Activated CD8-positive, alpha-beta T cell treated with anti-CD3 and anti-CD28 coated beads, Interleukin-2, amount 10 ng/mL, durations not matched to agents 7 days and 5 days (primary cell): Measurements from ENCODE around the gene FOXO3. TPM values are rescaled to one million over a fixed set of nuclear protein-coding genes. Genes with fewer than 3 reads are reported as not detected.
"Not testable (repeated sequence)": the region's sequence is repeated elsewhere in the genome, so short reads cannot be mapped to it uniquely, and the experiment has no call there.

ENCODE experiments used
- ATAC-seq: fragments of 150-1000 bp; cut with Tn5 transposase; one replicate; pipeline ENCODE4 v1.10.0; 2021; ENCODE audit warnings: moderate library complexity
- CTCF ChIA-PET: fragments of 350-600 bp; sonication (Branson Sonifier 250); formaldehyde crosslinking; loops from one replicate; lab custom pipeline; 2021; ENCODE audit warnings: antibody characterized with exemption; lab: Charles Lee
- POLR2A ChIA-PET: fragments of 350-600 bp; sonication (Branson Sonifier 250); formaldehyde crosslinking; loops from one replicate; lab custom pipeline; 2021; ENCODE audit warnings: antibody characterized with exemption; lab: Charles Lee
- DNase-seq: peaks from one replicate; pipeline ENCODE4 v3.0.0-alpha.2; 2020
- H3K27ac Mint-ChIP-seq: one replicate; pipeline ENCODE4 v1.8.0; 2021; ENCODE audit warnings: mild to moderate bottlenecking, mixed read lengths
- H3K27me3 Mint-ChIP-seq: one replicate; pipeline ENCODE4 v1.8.0; 2021; ENCODE audit warnings: low read depth, mixed read lengths
- H3K36me3 Mint-ChIP-seq: one replicate; pipeline ENCODE4 v1.8.0; 2021; ENCODE audit warnings: low read depth, mixed read lengths
- H3K4me1 Mint-ChIP-seq: one replicate; pipeline ENCODE4 v1.8.0; 2021; ENCODE audit warnings: low read depth, mixed read lengths
- H3K4me3 Mint-ChIP-seq: one replicate; pipeline ENCODE4 v1.8.0; 2021; ENCODE audit warnings: mild to moderate bottlenecking, mixed read lengths
- H3K9me3 Mint-ChIP-seq: one replicate; pipeline ENCODE4 v1.8.0; 2022; ENCODE audit warnings: mixed read lengths; ENCODE audit not compliant: insufficient read depth
- total RNA-seq, 2 experiments: library from RNA; stranded (reverse); gene quantifications; one replicate each; pipeline ENCODE4 v1.2.3, GENCODE V29; 2021

FOXO3 gene
- 10 to 100 TPM; 12.2 to 12.3 TPM for total RNA-seq

- Mint-ChIP-seq H3K27ac (peak within 1 kb of the TSS; percentile 76), H3K9me3 (no peaks in the 10 kb centered on the region), H3K4me3 (peak within 1 kb of the TSS; percentile 84), H3K36me3 (peaks cover 20% of the 10 kb centered on the region), H3K27me3 (peaks cover 5% of the 10 kb centered on the region), H3K4me1 (peaks cover 49% of the 10 kb centered on the region)
- DNase-seq (peak; percentile 56), ATAC-seq (peak; percentile 8)
- POLR2A ChIA-PET = interaction anchor here (0.7 to 1.4 kb wide), 2 partner anchors 175 to 313 kb away, joined by 3 read pairs; no protein-coding TSS in a partner anchor
- CTCF ChIA-PET = interaction anchor here (1.0 kb wide), 1 partner anchor 143 kb away, joined by 3 read pairs; no protein-coding TSS in a partner anchor
Observed at GRCh38 chr6:108560463-108561308, at the start of gene FOXO3. TSS of gene FOXO3 (plus strand) at chr6:108560917. CDS start at chr6:108561209, 292 bp downstream.

GRCh38 chr6:108518714-108519576 lies 41.8 kb upstream of the FOXO3 start:
- H3K9me3 Mint-ChIP-seq = no peaks in the 10 kb centered on the region
- H3K4me3 Mint-ChIP-seq = no peak overlapping the region
- H3K27ac Mint-ChIP-seq = no peak overlapping the region
- POLR2A ChIA-PET = no interaction called here
- peaks cover under 1% of the 10 kb centered on the region for H3K36me3 Mint-ChIP-seq
- peaks cover 2% of the 10 kb centered on the region for H3K27me3 Mint-ChIP-seq
- ATAC-seq (no peak), DNase-seq (peak; percentile 37)
- CTCF ChIA-PET = interaction anchor here (1.0 kb wide), 1 partner anchor 27 kb away, joined by 3 read pairs; no protein-coding TSS in a partner anchor
- no peaks in the 10 kb centered on the region for H3K4me1 Mint-ChIP-seq

GRCh38 chr6:108521616-108522107 lies 39.1 kb upstream of the FOXO3 start:
- ATAC-seq (no peak), DNase-seq (no peak)
- Mint-ChIP-seq H3K4me1 (no peaks in the 10 kb centered on the region), H3K36me3 (no peaks in the 10 kb centered on the region), H3K27me3 (no peaks in the 10 kb centered on the region), H3K4me3 (no peak overlapping the region), H3K27ac (no peak overlapping the region), H3K9me3 (no peaks in the 10 kb centered on the region)
- CTCF ChIA-PET = interaction anchor here (1.2 to 1.4 kb wide), 2 partner anchors 12 to 541 kb away, joined by 3 to 5 read pairs; no protein-coding TSS in a partner anchor
- POLR2A ChIA-PET = no interaction called here

- Mint-ChIP-seq H3K4me1 (no peaks in the 10 kb centered on the region), H3K27ac (no peak overlapping the region), H3K4me3 (no peak overlapping the region), H3K27me3 (no peaks in the 10 kb centered on the region), H3K9me3 (no peaks in the 10 kb centered on the region), H3K36me3 (no peaks in the 10 kb centered on the region)
- ATAC-seq (no peak), DNase-seq (no peak)
- POLR2A ChIA-PET = interaction anchor here (0.5 kb wide), 1 partner anchor 228 kb away, joined by 3 read pairs; no protein-coding TSS in a partner anchor
- CTCF ChIA-PET = interaction anchor here (1.2 to 2.3 kb wide), 4 partner anchors 12 to 411 kb away, joined by 3 to 9 read pairs (median 4); no protein-coding TSS in a partner anchor
Observed at GRCh38 chr6:108523697-108524096, 37.0 kb upstream of the FOXO3 start.

- Mint-ChIP-seq H3K27ac (no peak overlapping the region), H3K36me3 (no peaks in the 10 kb centered on the region), H3K4me1 (no peaks in the 10 kb centered on the region), H3K27me3 (no peaks in the 10 kb centered on the region), H3K9me3 (no peaks in the 10 kb centered on the region), H3K4me3 (no peak overlapping the region)
- ChIA-PET CTCF (interaction anchor here (0.9 to 2.3 kb wide), 7 partner anchors 11 to 549 kb away, joined by 3 to 9 read pairs (median 3); no protein-coding TSS in a partner anchor), POLR2A (interaction anchor here (0.5 to 0.6 kb wide), 2 partner anchors 229 to 559 kb away, joined by 3 read pairs; no protein-coding TSS in a partner anchor)
- DNase-seq = no peak
- ATAC-seq = no peak
Observed at GRCh38 chr6:108524528-108525248, 36.0 kb upstream of the FOXO3 start.

- Mint-ChIP-seq H3K36me3 (no peaks in the 10 kb centered on the region), H3K27ac (no peak overlapping the region), H3K9me3 (no peaks in the 10 kb centered on the region), H3K4me1 (no peaks in the 10 kb centered on the region), H3K27me3 (no peaks in the 10 kb centered on the region), H3K4me3 (no peak overlapping the region)
- no peak for DNase-seq
- CTCF ChIA-PET = interaction anchor here (0.7 kb wide), 1 partner anchor 359 kb away, joined by 3 read pairs; no protein-coding TSS in a partner anchor
- ATAC-seq = peak; percentile 33
- POLR2A ChIA-PET = interaction anchor here (0.7 kb wide), 1 partner anchor 361 kb away, joined by 5 read pairs; the partner anchor contains the start of gene NR2E1
Observed at GRCh38 chr6:108526739-108527174, 34.0 kb upstream of the FOXO3 start.

- CTCF ChIA-PET = interaction anchor here (0.6 to 1.8 kb wide), 5 partner anchors 13 to 422 kb away, joined by 3 to 4 read pairs (median 3); no protein-coding TSS in a partner anchor
- H3K36me3 Mint-ChIP-seq = no peaks in the 10 kb centered on the region
- peaks cover 4% of the 10 kb centered on the region for H3K27me3 Mint-ChIP-seq
- no peak overlapping the region for H3K4me3 Mint-ChIP-seq
- H3K9me3 Mint-ChIP-seq = no peaks in the 10 kb centered on the region
- POLR2A ChIA-PET = no interaction called here
- no peak for ATAC-seq
- no peak overlapping the region for H3K27ac Mint-ChIP-seq
- DNase-seq = no peak
- H3K4me1 Mint-ChIP-seq = no peaks in the 10 kb centered on the region
Observed at GRCh38 chr6:108528878-108529277, 31.8 kb upstream of the FOXO3 start.

- POLR2A ChIA-PET = no interaction called here
Observed at GRCh38 chr6:108531332-108531731, 29.4 kb upstream of the FOXO3 start.

GRCh38 chr6:108535114-108535742 lies 25.5 kb upstream of the FOXO3 start:
- Mint-ChIP-seq H3K4me3 (no peak overlapping the region), H3K27me3 (peaks cover 7% of the 10 kb centered on the region), H3K9me3 (peaks cover 2% of the 10 kb centered on the region), H3K36me3 (no peaks in the 10 kb centered on the region), H3K27ac (no peak overlapping the region), H3K4me1 (no peaks in the 10 kb centered on the region)
- no peak for ATAC-seq
- CTCF ChIA-PET = interaction anchor here (1.1 kb wide), 1 partner anchor 11 kb away, joined by 3 read pairs; no protein-coding TSS in a partner anchor
- POLR2A ChIA-PET = interaction anchor here (0.5 kb wide), 1 partner anchor 1186 kb away, joined by 3 read pairs; no protein-coding TSS in a partner anchor
- no peak for DNase-seq

More at GRCh38 chr6:108531332-108531731, 29.4 kb upstream of the FOXO3 start:
- no peaks in the 10 kb centered on the region for H3K4me1 Mint-ChIP-seq
- no peak overlapping the region for H3K27ac Mint-ChIP-seq
- no peaks in the 10 kb centered on the region for H3K9me3 Mint-ChIP-seq
- ATAC-seq = no peak
- CTCF ChIA-PET = interaction anchor here (1.1 to 1.3 kb wide), 2 partner anchors 11 to 15 kb away, joined by 3 read pairs; no protein-coding TSS in a partner anchor
- no peak for DNase-seq
- peaks cover 4% of the 10 kb centered on the region for H3K27me3 Mint-ChIP-seq
- no peaks in the 10 kb centered on the region for H3K36me3 Mint-ChIP-seq
- no peak overlapping the region for H3K4me3 Mint-ChIP-seq

- H3K27ac Mint-ChIP-seq, H3K4me3 Mint-ChIP-seq, DNase-seq, H3K4me1 Mint-ChIP-seq, POLR2A ChIA-PET, ATAC-seq, H3K9me3 Mint-ChIP-seq, H3K27me3 Mint-ChIP-seq, H3K36me3 Mint-ChIP-seq: not testable (repeated sequence)
- CTCF ChIA-PET = interaction anchor here (1.1 to 2.2 kb wide), 2 partner anchors 12 to 300 kb away, joined by 3 to 4 read pairs; no protein-coding TSS in a partner anchor
Observed at GRCh38 chr6:108535920-108536535, 24.7 kb upstream of the FOXO3 start.
